MCF 10A (cell line): ENCODE measurements around the gene MOCS1. TPM values are rescaled to one million over a fixed set of nuclear protein-coding genes. Genes with fewer than 3 reads are reported as not detected.

Experiments used
- BruUV-seq: library from RNA; stranded (reverse); fragments of 400-500 nt; replicated peaks from 2 replicates; lab custom pipeline; 2021; lab: Mats Ljungman, UMichigan
- CTCF ChIA-PET: fragments of 300-600 bp; sonication (Branson Sonifier 250); formaldehyde crosslinking; extraction: SDS; loops from one replicate; lab custom pipeline; 2021; ENCODE audit warnings: antibody characterized with exemption, inconsistent platforms; lab: Yijun Ruan, JAX
- POLR2A ChIA-PET: fragments of 300-600, 350-650 bp; sonication (Branson Sonifier 250); formaldehyde crosslinking; extraction: SDS; loops from one replicate; lab custom pipeline; 2020; ENCODE audit warnings: antibody characterized with exemption, inconsistent platforms; lab: Yijun Ruan, JAX
- DNase-seq: peaks from one replicate; pipeline ENCODE4 v3.0.0-alpha.2; 2018; ENCODE audit not compliant: unreplicated experiment
- H3K27ac Mint-ChIP-seq: one replicate; pipeline ENCODE4 v1.8.0; 2022; ENCODE audit warnings: mild to moderate bottlenecking, low read depth, mixed read lengths; ENCODE audit not compliant: unreplicated experiment
- H3K27me3 Mint-ChIP-seq: one replicate; pipeline ENCODE4 v1.8.0; 2022; ENCODE audit warnings: mixed read lengths; ENCODE audit not compliant: insufficient read depth, unreplicated experiment
- H3K36me3 Mint-ChIP-seq: one replicate; pipeline ENCODE4 v1.8.0; 2022; ENCODE audit warnings: mild to moderate bottlenecking, moderate library complexity, mixed read lengths; ENCODE audit not compliant: insufficient read depth, unreplicated experiment
- H3K4me1 Mint-ChIP-seq: one replicate; pipeline ENCODE4 v1.8.0; 2022; ENCODE audit warnings: mixed read lengths; ENCODE audit not compliant: insufficient read depth, unreplicated experiment
- H3K4me3 Mint-ChIP-seq: one replicate; pipeline ENCODE4 v1.8.0; 2022; ENCODE audit warnings: mild to moderate bottlenecking, moderate library complexity, mixed read lengths; ENCODE audit not compliant: unreplicated experiment
- H3K9me3 Mint-ChIP-seq: one replicate; pipeline ENCODE4 v1.8.0; 2022; ENCODE audit warnings: mixed read lengths; ENCODE audit not compliant: unreplicated experiment
- intact Hi-C: fragments of 100-400 bp; cut with micrococcal nuclease; formaldehyde crosslinking; loops from 2 replicates; pipeline ENCODE4 v1.14.1; 2022
- total RNA-seq: library from RNA; stranded (reverse); gene quantifications from 2 replicates; pipeline ENCODE4 v1.2.3, GENCODE V29; 2022
- TF ChIP-seq, protein P1 (sequence below): fragments of 200-600 bp; IDR thresholded peaks from one replicate; pipeline ENCODE4 v1.8.0; 2022; ENCODE audit warnings: antibody characterized with exemption, mild to moderate bottlenecking; ENCODE audit not compliant: unreplicated experiment

The MOCS1 gene
- total RNA-seq, 1 experiment from 2014 or later: 5.3 TPM

GRCh38 chr6:39911513-39912125 is 22.6 kb downstream of the MOCS1 start:
- TF ChIP-seq, protein P1, sequence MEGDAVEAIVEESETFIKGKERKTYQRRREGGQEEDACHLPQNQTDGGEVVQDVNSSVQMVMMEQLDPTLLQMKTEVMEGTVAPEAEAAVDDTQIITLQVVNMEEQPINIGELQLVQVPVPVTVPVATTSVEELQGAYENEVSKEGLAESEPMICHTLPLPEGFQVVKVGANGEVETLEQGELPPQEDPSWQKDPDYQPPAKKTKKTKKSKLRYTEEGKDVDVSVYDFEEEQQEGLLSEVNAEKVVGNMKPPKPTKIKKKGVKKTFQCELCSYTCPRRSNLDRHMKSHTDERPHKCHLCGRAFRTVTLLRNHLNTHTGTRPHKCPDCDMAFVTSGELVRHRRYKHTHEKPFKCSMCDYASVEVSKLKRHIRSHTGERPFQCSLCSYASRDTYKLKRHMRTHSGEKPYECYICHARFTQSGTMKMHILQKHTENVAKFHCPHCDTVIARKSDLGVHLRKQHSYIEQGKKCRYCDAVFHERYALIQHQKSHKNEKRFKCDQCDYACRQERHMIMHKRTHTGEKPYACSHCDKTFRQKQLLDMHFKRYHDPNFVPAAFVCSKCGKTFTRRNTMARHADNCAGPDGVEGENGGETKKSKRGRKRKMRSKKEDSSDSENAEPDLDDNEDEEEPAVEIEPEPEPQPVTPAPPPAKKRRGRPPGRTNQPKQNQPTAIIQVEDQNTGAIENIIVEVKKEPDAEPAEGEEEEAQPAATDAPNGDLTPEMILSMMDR: no peak
- ChIA-PET CTCF (interaction anchor here (1.2 to 1.6 kb wide), 2 partner anchors 21 to 1156 kb away, joined by 3 to 4 read pairs; no protein-coding TSS in a partner anchor), POLR2A (no interaction called here)
- Mint-ChIP-seq H3K4me3 (no peak overlapping the region), H3K36me3 (no peaks in the 10 kb centered on the region), H3K4me1 (no peaks in the 10 kb centered on the region), H3K9me3 (no peaks in the 10 kb centered on the region), H3K27ac (no peak overlapping the region), H3K27me3 (no peaks in the 10 kb centered on the region)
- intact Hi-C loops: no loop called here
- DNase-seq: no peak
- no TSS peak for BruUV-seq

DNA sequence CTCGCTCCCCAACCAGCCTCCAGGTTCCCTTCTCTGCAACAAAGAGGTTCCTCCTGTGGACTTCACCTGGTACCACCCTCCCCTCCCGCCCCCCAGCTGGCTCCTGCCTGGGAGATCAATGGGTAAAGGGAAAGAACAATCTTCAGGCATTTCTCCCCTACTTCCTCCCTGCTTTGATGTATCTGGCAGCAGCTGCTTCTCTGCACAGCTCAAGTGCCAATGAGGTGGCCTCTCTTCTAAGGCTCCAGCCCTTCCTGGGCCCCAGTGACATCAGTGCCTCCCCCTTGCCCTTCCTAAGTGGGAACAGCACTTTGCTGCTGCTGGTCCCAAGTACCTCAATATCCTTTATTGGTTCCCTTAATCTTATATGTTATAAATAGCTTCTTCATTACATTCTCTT is 23.5 kb downstream of the MOCS1 start:
- Mint-ChIP-seq H3K27ac (no peak overlapping the region), H3K4me3 (no peak overlapping the region), H3K4me1 (no peaks in the 10 kb centered on the region), H3K9me3 (no peaks in the 10 kb centered on the region), H3K27me3 (no peaks in the 10 kb centered on the region), H3K36me3 (peaks cover 5% of the 10 kb centered on the region)
- DNase-seq: no peak
- no TSS peak for BruUV-seq
- ChIA-PET POLR2A (interaction anchor here (0.5 kb wide), 1 partner anchor 1001 kb away, joined by 3 read pairs; no protein-coding TSS in a partner anchor), CTCF (interaction anchor here (0.5 to 1.6 kb wide), 5 partner anchors 22 to 1157 kb away, joined by 3 to 5 read pairs (median 4); no protein-coding TSS in a partner anchor)
- TF ChIP-seq, protein P1: no peak
- intact Hi-C loops: no loop called here

GRCh38 chr6:39910164-39910563 is 24.1 kb downstream of the MOCS1 start:
- ChIA-PET POLR2A (interaction anchor here (0.5 kb wide), 1 partner anchor 1001 kb away, joined by 3 read pairs; no protein-coding TSS in a partner anchor), CTCF (interaction anchor here (0.5 to 1.6 kb wide), 4 partner anchors 22 to 999 kb away, joined by 4 to 5 read pairs (median 4); no protein-coding TSS in a partner anchor)
- BruUV-seq: no TSS peak
- H3K27me3 Mint-ChIP-seq: no peaks in the 10 kb centered on the region
- no peak for DNase-seq
- TF ChIP-seq, protein P1: no peak
- intact Hi-C loops: no loop called here
- no peaks in the 10 kb centered on the region for H3K4me1 Mint-ChIP-seq
- H3K36me3 Mint-ChIP-seq: peaks cover 5% of the 10 kb centered on the region
- H3K27ac Mint-ChIP-seq: no peak overlapping the region
- no peaks in the 10 kb centered on the region for H3K9me3 Mint-ChIP-seq
- H3K4me3 Mint-ChIP-seq: no peak overlapping the region

DNA sequence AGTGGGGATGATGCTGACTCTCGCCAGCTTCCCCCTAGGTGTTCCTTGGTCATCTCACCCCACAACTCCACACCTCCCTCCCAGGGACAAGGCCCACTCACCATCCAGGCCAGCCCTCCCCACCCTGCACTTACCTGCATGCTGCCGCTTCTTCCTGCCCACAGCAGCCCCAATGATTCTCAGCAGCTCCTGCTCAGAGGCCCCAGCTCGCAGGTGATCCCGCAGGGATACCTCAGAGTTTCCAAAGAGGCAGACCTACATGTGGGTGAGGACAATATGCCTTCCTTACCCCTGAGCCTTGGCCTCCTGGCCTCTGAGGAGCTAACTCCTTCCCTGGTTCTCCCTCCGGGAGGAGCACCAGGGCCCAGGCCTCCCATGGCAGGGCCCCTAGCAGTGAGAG is 24.6 kb downstream of the MOCS1 start:
- ChIA-PET POLR2A (interaction anchor here (0.6 kb wide), 1 partner anchor 430 kb away, joined by 3 read pairs; no protein-coding TSS in a partner anchor), CTCF (interaction anchor here (1.6 kb wide), 1 partner anchor 23 kb away, joined by 4 read pairs; no protein-coding TSS in a partner anchor)
- Mint-ChIP-seq H3K4me1 (no peaks in the 10 kb centered on the region), H3K27me3 (no peaks in the 10 kb centered on the region), H3K36me3 (peaks cover 5% of the 10 kb centered on the region), H3K9me3 (no peaks in the 10 kb centered on the region), H3K27ac (no peak overlapping the region), H3K4me3 (no peak overlapping the region)
- DNase-seq: no peak
- TF ChIP-seq, protein P1: no peak
- BruUV-seq: no TSS peak
- intact Hi-C loops: loop anchor here (10.0 kb wide), 1 partner anchor 705 kb away; no protein-coding TSS in a partner anchor
